Activated CD8-positive, alpha-beta T cell treated with anti-CD3 and anti-CD28 coated beads for 36 hours (primary cell): ENCODE measurements around the gene UBASH3B. TPM values are rescaled to one million over a fixed set of nuclear protein-coding genes. Genes with fewer than 3 reads are reported as not detected.
A peak's percentile ranks its signal among the peaks of the same experiment; 100 is the strongest.

Source experiments
- ATAC-seq: fragments of 200-7000 bp; cut with Tn5 transposase; one replicate; pipeline ENCODE4 v1.10.0; 2021; ENCODE audit warnings: mild to moderate bottlenecking, moderate library complexity
- CTCF ChIA-PET: fragments of 350-600 bp; sonication (Branson Sonifier 250); formaldehyde crosslinking; loops from one replicate; lab custom pipeline; 2021; ENCODE audit warnings: antibody characterized with exemption; lab: Charles Lee
- POLR2A ChIA-PET: fragments of 350-600 bp; sonication (Branson Sonifier 250); formaldehyde crosslinking; loops from one replicate; lab custom pipeline; 2021; ENCODE audit warnings: antibody characterized with exemption; lab: Charles Lee
- DNase-seq: peaks from one replicate; pipeline ENCODE4 v3.0.0-alpha.2; 2020
- H3K27ac Mint-ChIP-seq: one replicate; pipeline ENCODE4 v1.8.0; 2021; ENCODE audit warnings: mild to moderate bottlenecking, mixed read lengths
- H3K27me3 Mint-ChIP-seq: one replicate; pipeline ENCODE4 v1.8.0; 2021; ENCODE audit warnings: mixed read lengths
- H3K36me3 Mint-ChIP-seq: one replicate; pipeline ENCODE4 v1.8.0; 2021; ENCODE audit warnings: low read depth, mixed read lengths
- H3K4me1 Mint-ChIP-seq: one replicate; pipeline ENCODE4 v1.8.0; 2021; ENCODE audit warnings: low read depth, mixed read lengths
- H3K4me3 Mint-ChIP-seq: one replicate; pipeline ENCODE4 v1.8.0; 2021; ENCODE audit warnings: mild to moderate bottlenecking, moderate library complexity, mixed read lengths
- H3K9me3 Mint-ChIP-seq: one replicate; pipeline ENCODE4 v1.8.0; 2021; ENCODE audit warnings: mixed read lengths
- CTCF ChIP-seq: fragments of 200-600 bp; IDR thresholded peaks from one replicate; pipeline ENCODE4 v1.8.0; 2022; ENCODE audit warnings: antibody characterized with exemption, mild to moderate bottlenecking
- intact Hi-C: fragments of 100-400 bp; cut with micrococcal nuclease; formaldehyde crosslinking; loops from one replicate; pipeline ENCODE4 v1.10.0; 2022
- total RNA-seq, 2 experiments: library from RNA; stranded (reverse); gene quantifications; one replicate each; pipeline ENCODE4 v1.2.3, GENCODE V29; 2021

The UBASH3B gene
- total RNA-seq, 2 experiments from 2014 or later = 36.1 to 40.6 TPM

GRCh38 chr11:122677256-122677655 is 21.7 kb downstream of the UBASH3B start:
- ChIA-PET CTCF (no interaction called here), POLR2A (interaction anchor here (0.9 kb wide), 1 partner anchor 230 kb away, joined by 3 read pairs; no protein-coding TSS in a partner anchor)
- no peak overlapping the region for H3K27ac Mint-ChIP-seq
- no peak for TF ChIP-seq CTCF
- intact Hi-C loops = no loop called here
- H3K27me3 Mint-ChIP-seq = no peaks in the 10 kb centered on the region
- H3K9me3 Mint-ChIP-seq = no peaks in the 10 kb centered on the region
- no peak overlapping the region for H3K4me3 Mint-ChIP-seq
- peaks cover 60% of the 10 kb centered on the region for H3K4me1 Mint-ChIP-seq
- no peak for ATAC-seq
- no peak for DNase-seq
- peaks cover 7% of the 10 kb centered on the region for H3K36me3 Mint-ChIP-seq

- no peak for TF ChIP-seq CTCF
- POLR2A ChIA-PET = interaction anchor here (1.0 to 1.6 kb wide), 4 partner anchors 10 to 67 kb away, joined by 3 to 5 read pairs (median 3); no protein-coding TSS in a partner anchor
- no peak overlapping the region for H3K4me3 Mint-ChIP-seq
- intact Hi-C loops = no loop called here
- H3K36me3 Mint-ChIP-seq = no peaks in the 10 kb centered on the region
- H3K27ac Mint-ChIP-seq = no peak overlapping the region
- ATAC-seq (no peak), DNase-seq (no peak)
- H3K27me3 Mint-ChIP-seq = no peaks in the 10 kb centered on the region
- peaks cover 55% of the 10 kb centered on the region for H3K4me1 Mint-ChIP-seq
- H3K9me3 Mint-ChIP-seq = no peaks in the 10 kb centered on the region
- CTCF ChIA-PET = interaction anchor here (0.9 to 1.2 kb wide), 2 partner anchors 13 to 16 kb away, joined by 4 read pairs; no protein-coding TSS in a partner anchor
These were observed 22.9 kb downstream of the UBASH3B start for GRCh38 chr11:122678406-122678805.

DNA sequence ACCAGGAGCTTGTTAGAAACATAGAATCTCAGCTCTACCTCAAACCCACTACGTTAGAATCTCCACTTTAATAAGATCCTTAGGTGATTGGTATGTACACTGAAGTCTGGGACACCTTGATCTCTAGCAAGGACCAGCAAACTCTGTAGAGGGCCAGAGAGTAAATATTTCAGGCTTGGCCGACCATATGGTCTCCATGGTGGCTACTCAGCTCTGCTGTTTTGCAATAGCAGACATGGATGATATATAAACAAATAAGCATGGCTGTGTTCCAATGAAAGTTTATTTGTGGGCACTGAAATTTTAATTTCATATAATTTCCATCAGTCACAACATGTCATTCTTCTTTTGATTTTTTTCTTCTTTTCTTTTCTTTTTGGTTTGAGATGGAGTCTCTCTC is 23.9 kb downstream of the UBASH3B start:
- Mint-ChIP-seq H3K4me1 (peaks cover 57% of the 10 kb centered on the region), H3K9me3 (no peaks in the 10 kb centered on the region)

DNA sequence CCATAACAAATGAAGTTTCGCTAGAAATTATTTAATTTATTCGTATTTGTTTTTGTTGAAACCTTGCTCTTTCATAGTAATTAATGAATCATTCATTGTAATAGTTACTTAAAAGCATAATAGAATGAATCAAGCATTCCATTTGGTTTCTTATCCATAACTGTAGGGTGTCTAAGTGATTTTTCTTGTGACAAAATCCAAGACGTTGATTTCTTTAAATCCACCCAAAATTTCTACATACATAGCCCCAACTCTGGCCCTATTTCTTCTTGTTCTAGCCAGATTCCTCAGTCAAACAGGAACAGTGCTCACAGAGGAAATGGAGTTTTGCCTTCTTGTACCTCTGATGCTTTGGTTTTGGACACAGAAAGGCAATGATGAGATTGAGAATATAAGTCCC is 25.5 kb downstream of the UBASH3B start:
- H3K4me1 Mint-ChIP-seq = peaks cover 53% of the 10 kb centered on the region
- ChIA-PET POLR2A (no interaction called here), CTCF (interaction anchor here (0.6 kb wide), 1 partner anchor 11 kb away, joined by 3 read pairs; no protein-coding TSS in a partner anchor)
- no peak for ATAC-seq
- no peak for DNase-seq
- no peaks in the 10 kb centered on the region for H3K9me3 Mint-ChIP-seq
- no peaks in the 10 kb centered on the region for H3K27me3 Mint-ChIP-seq
- no peak for TF ChIP-seq CTCF
- intact Hi-C loops = no loop called here
- H3K36me3 Mint-ChIP-seq = no peaks in the 10 kb centered on the region
- no peak overlapping the region for H3K27ac Mint-ChIP-seq
- no peak overlapping the region for H3K4me3 Mint-ChIP-seq

More for the DNA sequence above, 23.9 kb downstream of the UBASH3B start:
- DNase-seq (no peak), ATAC-seq (no peak)
- Mint-ChIP-seq H3K4me3 (no peak overlapping the region), H3K36me3 (no peaks in the 10 kb centered on the region), H3K27me3 (no peaks in the 10 kb centered on the region), H3K27ac (no peak overlapping the region)
- CTCF ChIA-PET = interaction anchor here (0.8 to 1.6 kb wide), 4 partner anchors 15 to 104 kb away, joined by 3 to 5 read pairs (median 4); no protein-coding TSS in a partner anchor
- intact Hi-C loops = no loop called here
- TF ChIP-seq CTCF = no peak
- POLR2A ChIA-PET = interaction anchor here (0.7 to 1.6 kb wide), 8 partner anchors 9 to 114 kb away, joined by 3 to 5 read pairs (median 4); partner anchors contain the start of gene UBASH3B

DNA sequence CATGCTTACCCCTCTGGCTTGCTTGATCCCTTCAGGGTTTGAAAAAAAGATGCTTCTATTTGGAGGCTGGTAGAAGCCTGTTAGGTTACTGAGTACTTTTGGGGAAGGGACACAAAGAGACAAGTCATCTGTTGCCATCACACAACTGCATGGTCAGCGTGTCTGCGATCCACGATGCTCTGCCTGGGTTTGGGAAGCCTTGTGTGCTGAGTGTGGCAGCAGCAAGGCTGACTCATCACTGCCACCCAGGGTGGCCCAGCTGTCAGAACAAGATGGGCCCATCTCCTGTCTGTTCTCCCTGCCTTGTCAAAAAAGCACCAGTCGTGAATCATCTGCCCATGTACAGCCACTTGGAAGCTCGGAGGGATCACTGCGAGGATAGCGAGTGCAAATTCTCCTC is 26.2 kb downstream of the UBASH3B start:
- POLR2A ChIA-PET = interaction anchor here (1.0 kb wide), 1 partner anchor 17 kb away, joined by 3 read pairs; no protein-coding TSS in a partner anchor

More for the DNA sequence above, 26.2 kb downstream of the UBASH3B start:
- CTCF ChIA-PET = interaction anchor here (0.7 to 1.1 kb wide), 2 partner anchors 20 to 74 kb away, joined by 3 read pairs; no protein-coding TSS in a partner anchor
- intact Hi-C loops = no loop called here
- Mint-ChIP-seq H3K4me3 (no peak overlapping the region), H3K4me1 (peaks cover 54% of the 10 kb centered on the region), H3K27me3 (no peaks in the 10 kb centered on the region), H3K9me3 (no peaks in the 10 kb centered on the region), H3K27ac (no peak overlapping the region), H3K36me3 (peaks cover 2% of the 10 kb centered on the region)
- no peak for ATAC-seq
- TF ChIP-seq CTCF = no peak
- peak; percentile 33 for DNase-seq
